NOMO-1 treated with dmso at 0.1 percent for 144 hours (cell line): ENCODE data around the gene CTNNA3.
"Not testable (repeated sequence)": the region's sequence is repeated elsewhere in the genome, so short reads cannot be mapped to it uniquely, and the experiment has no call there.

ENCODE experiments used
- DNase-seq: peaks from one replicate; lab custom pipeline; 2025; ENCODE audit not compliant: unreplicated experiment; lab: John Stamatoyannopoulos, UW

CTNNA3 gene

DNA sequence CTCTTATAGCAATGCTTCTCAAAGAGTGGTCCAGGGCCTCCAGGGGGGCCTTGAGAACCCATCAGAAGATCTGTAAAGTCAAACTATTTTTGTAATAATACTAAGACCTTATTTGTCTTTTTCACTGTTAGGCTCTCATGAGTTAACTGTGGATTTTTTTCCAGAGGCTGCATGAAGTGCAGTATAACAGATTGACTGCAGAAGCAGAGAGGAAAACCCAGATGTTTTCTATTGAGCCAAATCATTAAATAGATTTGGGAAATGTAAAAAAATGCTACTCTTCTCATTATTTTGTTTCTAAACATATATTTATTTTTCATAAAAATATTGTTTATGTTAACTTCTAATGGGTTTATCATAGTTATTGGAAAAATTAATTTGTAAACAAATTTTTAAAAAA, 1359.2 kb downstream of the CTNNA3 start:
- no peak for DNase-seq

DNA sequence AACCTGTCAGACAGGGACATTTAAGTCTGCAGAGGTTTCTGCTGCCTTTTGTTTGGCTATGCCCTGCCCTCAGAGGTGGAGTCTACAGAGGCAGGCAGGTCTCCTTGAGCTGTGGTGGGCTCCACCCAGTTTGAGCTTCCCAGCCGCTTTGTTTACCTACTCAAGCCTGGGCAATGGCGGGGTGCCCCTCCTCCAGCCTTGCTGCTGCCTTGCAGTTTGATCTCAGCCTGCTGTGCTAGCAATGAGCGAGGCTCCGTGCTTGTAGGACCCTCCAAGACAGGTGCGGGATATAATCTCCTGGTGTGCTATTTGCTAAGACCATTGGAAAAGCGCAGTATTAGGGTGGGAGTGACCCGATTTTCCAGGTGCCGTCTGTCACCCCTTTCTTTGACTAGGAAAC, 1360.2 kb downstream of the CTNNA3 start:
- DNase-seq: not testable (repeated sequence)

DNA sequence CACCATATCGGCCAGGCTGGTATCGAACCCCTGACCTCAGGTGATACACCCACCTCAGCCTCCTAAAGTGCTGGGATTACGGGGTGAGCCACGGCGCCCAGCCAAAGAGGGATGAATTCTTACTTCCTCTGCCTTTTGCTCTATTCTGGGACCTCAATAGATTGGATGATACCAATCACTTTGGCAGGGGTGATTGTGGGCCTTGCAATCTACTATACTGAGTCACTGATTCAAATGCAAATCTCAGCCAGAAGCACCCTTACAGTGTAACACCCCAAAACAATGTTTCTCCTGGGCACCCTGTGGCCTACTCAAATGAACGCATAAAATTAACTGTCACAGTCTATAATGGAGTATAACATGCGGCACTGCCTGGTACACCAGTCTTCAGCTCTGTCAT, 1366.8 kb downstream of the CTNNA3 start:
- no peak for DNase-seq

DNA sequence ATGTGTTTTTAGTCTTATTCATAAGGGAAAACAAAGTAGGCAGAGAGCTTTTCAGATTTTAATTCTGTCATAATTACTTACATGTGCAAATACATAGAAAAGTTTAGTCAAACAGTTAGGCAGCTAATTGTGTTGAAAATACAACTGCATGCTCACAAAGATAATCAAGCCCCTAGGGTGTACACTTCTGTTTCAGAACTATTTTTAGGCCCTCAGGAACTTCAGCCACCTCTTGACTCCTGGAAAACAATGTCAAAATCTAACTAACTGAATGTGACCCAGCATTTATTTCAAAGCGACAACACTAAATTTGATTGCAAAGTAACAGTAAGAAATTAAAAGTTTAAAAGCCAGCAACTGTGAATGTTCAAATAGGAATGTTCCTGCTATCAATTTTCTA, 1369.1 kb downstream of the CTNNA3 start:
- DNase-seq: no peak

DNA sequence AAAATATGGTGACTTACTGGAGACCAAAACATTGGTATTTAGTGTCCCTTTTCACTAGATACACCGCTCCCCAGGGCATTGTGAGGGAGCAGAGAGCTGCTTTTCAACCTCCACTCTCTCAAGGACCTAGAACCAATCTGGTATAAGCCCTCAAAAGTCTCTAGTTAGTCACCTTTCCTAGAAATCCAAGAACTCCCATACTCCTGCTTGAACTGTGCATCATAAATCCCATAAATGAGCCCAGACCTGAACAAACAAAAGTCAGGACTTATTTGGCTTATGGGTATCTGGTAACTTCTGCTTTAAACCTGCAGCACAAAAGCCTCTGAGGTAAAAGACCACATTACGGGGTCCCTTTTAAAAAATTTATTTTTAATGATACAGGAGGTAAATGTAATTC, 1373.2 kb downstream of the CTNNA3 start:
- DNase-seq: no peak

DNA sequence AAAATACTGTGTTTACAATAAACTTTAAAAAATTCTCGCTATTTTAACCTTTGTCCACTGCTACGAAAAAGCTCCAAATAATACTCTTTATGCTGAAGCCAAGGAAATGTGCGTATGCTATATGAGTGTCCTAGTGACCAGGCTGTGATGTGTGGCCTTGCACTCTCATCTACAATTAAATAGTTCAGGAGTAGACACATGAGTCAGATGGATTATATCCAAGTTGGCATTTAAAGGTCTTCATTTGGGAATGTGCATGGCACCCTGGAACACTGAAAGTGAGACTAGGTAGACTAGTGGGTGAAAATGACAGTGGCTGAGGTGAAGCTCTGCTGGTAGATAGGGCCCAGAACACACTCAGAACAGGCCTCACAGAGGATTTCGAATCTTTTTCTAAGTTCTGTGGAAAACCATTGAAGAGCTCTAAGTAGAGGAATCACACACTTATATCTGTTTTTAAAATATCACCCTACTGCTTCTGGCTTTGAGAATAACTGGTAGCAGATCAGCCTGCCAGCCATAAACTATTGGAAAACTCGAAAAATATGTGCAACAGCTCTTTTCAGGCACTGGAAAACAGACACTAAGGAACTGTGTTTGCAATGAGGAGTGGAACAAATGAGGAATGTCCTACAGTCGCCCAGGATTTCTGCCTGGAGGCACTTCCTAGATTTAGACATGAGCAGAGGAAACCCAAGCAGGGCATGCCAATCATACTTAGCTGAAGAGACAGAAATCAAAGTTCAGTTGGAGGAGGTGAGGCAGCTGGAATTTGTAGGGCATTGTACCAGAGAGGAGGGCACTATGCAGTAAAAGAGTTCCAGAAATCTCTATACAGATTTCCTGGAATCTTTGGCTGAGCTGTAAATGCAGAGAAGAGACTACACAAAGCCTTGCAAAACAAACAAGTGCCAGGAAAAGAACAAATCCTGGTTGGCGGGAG, 1374.0 kb downstream of the CTNNA3 start:
- no peak for DNase-seq

DNA sequence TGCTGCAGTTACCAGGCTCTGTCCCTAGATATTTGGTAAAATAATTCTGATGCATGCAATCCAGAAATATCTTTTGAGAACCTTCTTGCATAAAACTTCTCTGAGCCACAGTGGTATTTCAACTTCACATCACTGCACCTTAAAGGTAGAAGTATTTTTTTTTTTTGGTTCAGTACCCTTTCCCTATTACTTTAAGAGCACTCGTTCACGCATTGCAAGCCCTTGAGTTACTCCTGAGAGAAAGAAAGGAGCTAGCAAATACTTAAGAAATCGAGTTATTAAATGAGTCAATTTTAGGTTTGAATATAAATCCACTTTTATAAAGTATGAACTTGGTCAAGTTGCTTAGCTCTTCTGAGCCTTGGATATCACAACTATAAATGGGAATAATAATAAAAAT, 1377.2 kb downstream of the CTNNA3 start:
- DNase-seq: no peak

DNA sequence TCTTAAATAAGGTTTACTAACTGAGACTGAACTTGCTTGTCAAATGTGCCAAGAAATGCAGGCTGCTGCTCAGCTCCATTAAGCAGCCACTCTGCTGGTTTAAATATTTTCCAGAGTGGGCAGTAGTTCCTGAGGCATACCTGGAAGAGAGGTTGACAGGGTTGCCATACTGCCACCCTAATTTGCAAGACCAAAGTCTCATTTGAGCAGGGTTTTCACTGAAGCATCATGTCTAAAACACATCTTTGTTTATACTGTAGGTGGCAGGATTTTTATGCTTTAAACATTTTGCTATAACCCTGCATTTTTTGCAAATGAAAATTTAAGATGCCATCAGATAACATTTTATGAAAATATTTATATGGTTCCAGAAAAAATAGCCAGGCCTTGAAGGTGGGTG, 1388.2 kb downstream of the CTNNA3 start:
- DNase-seq: no peak

DNA sequence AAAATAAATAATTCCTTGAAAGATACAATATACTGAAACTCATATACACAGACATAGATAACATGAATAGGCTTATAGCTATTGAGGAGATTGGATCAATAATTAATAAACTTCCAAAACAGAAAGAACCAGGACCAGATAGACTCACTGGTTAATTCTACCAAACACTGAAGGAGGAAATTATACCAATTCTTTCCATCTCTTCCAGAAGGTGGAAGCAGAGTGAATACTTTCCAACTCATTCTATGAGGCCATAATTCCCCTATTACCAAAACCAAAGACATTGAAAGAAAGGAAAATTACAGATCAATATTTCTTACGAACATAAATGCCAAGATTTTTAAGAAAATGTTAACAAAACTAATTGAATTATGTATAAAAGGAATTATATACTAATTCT, 1394.9 kb downstream of the CTNNA3 start:
- DNase-seq: no peak

DNA sequence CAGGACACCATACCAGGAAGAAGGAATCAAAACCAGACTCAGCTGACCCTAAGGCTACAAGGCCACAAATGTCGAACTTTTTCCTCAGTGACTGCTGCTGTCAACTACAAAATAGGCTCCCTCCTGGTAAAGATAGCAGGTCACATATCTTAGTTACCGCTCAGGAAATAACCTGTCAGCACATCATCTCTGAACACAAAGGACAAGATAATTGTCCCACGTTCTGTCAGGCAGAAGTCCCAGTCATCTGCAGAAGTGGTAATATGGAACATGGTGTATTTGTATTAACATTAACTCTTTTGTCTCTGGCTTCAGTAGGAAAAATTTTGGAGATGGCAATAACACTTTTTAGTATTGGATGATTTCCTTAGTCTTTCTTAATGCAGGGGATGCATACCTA, 1400.4 kb downstream of the CTNNA3 start:
- no peak for DNase-seq

DNA sequence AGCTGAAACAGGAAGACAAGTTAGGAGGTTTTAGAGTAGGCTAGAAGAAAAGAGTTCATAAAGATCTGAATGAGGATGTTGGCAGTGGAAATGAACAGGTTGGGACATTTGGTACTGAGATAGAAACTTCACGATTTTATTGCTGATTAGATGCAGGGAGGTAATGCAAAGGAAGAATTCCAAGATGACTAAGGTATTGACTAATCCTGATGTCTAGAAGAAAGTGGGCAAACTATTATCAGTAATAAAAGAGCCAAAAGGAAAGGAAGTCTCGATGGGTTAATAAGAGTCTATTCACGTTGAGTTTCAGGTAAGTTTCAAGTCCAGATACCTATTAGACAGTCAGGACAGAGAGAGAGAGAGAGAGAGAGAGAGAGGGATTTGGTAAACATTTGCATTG, 1401.5 kb downstream of the CTNNA3 start:
- no peak for DNase-seq

DNA sequence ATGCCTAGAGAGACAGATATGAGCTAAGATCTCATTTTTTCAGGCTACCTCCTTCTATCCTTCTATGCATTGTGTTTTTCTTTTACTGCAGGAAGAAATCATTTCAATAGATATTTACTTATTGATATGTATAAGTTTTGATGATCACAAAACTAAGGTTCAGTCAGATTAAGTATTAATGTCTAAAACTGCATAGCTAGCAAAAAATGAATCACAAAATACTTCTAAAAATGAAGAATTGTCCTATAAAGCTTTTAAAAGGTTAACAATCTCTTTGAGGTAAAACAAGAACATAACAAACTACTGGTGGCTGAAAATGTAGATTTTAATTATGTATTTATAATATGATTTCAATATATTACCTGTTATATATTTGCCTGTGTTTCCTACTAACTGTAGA, 1403.1 kb downstream of the CTNNA3 start:
- no peak for DNase-seq

DNA sequence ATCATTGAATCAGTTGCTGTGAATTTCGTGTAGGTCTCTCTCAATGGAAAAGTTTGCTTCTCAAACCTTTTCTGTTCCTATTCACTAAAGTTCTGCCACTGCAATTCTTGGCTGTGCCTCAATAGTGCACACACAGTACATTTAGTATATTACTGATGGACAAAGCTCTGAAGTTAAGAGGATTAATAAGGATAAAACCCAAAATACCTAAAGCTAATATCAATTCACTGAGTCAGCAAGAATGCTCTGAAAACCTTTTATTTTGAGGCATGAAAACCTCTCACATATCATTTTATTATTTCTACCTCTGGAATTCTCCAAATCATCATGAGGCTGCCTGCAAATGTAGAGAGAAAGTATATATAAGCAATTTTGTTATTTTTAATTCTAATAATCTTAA, 1403.5 kb downstream of the CTNNA3 start:
- DNase-seq: no peak

DNA sequence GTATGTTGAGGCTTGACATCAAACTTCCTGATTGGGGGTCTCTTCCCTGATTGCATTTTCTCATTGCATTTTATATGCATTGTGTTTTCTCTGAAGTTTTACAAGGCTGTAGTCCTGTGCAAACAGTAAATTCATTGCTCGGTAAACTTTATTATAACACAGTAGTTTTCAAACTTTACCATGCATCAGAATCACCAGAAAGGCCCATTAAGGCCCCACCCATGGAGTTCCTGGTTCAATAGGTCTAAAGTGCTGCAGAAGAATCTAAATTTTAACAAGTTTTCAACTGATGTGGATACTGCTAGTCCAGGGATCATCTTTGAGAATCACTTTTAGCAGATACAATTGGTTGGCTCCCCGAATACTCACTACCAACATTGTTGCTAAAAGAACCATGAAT, 1404.9 kb downstream of the CTNNA3 start:
- DNase-seq: no peak

DNA sequence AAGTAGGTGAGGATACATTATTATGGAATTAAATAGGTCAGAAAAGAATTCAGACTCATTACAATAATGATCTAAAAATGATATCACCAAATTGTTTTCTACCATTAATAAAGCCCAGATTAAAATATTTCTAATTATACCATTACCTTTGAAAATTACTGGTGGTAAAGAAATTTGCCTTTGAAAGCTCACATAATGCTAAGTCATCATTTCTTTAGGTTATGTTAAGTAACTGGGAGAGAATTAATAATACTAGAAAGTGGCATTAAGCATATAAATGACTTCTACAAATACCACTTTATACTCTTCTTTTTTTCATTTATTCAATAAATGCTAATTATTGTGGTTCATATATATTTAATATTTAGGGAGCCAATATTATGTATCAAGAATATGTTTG, 1411.4 kb downstream of the CTNNA3 start:
- no peak for DNase-seq

DNA sequence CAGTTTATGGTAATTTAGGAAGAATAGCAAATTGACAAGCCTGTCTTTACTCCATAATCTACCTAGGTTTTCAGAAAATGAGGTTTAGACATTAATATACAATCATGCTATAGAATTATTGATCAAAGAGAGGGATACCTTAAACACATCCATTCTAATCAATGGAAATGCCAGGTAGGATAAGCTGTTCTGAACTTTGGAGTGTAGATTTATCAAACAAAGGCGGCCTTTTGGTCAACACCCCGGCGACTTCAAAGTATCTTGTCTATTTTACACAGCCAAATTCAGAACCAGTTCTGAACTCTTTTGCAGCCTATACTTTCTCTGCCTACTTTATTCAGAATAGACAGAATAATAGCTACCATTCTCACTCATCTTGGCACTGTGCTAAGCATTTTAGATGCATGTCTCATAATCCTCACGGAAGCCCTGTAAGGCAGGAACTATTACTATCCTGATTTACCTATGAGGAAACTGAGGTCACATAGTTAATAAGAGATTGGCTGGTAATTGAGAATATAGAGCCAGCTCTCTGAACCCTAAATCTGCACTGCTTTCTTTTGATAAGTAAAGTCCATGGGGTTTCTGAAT, 1412.0 kb downstream of the CTNNA3 start:
- no peak for DNase-seq

DNA sequence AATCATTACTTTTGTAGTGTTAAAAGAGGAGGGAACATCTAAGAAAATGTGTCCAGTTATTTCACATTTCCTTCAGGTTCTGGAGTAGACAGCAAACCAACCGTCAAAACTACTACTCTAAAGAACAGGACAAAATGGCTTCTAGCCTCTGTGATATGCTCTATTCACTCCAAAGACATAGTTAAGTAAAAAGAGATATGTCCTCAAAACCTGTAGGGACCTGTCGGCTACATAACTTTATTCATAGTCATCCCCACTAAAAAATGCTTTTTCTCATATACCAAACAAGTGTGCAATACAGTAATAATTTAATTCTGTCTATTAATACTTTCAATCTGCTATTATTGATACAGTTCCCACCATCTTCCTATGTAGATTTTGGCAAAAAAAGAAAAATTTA, 1412.9 kb downstream of the CTNNA3 start:
- DNase-seq: no peak

DNA sequence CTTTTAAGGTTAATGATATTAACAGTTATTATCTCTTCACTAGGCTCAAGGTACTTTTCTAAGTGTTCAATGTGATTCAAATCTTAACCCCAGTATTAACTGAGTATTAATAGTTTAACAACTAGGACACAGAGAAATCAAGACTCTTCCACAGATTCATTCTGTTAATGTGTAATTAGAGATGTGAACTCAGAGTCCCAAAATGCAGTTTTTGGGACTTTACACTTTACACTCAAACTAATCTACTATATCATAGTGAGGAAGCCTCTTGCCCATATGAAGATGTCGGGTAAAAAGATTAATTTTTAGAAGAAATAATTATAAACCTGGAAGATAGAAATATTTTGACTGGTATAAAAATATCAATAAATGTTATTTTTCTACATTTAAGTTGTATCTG, 1414.7 kb downstream of the CTNNA3 start:
- DNase-seq: no peak

DNA sequence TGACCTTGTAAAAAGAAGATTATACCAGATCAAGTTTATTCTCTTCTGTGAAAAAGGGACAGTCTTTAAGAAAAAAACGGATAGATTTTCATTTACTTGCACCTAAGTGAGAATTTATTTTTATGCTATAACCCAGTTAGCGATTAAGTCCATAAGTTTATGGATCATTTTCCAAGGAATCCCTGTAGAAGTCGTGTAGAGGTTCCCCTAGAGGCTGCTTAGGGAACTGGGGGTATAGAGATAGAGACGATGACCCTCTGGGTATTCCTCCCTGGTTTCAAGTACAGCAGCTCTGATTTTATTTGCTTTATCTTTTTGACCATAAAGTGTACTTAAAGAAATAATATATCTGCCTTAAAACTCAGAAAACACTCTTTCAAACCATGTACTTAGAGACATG, 1418.5 kb downstream of the CTNNA3 start:
- DNase-seq: no peak

DNA sequence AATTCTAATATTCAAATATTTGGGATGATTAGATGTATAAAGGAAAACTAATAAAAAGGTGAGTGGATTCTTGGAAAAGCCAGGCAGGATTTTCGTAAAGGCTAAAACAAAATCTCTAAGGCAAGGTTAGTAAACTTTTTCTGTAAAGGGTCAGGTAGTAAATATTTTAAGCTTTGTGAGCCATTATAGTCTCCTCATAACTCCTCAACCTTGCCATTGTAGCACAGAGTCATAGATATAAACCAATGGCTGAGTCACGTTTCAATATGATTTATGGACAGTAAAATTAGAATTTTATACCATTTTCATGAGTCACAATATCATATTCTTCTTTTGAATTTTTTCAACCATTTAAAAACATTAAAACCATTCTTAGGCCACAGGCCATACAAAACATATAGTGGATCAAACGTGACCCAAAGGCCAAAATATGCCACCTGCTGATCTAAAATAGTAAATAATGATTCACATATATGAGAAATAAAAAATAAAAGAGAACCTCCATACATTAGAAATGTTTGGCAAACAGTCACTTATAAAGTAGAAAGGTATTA, 1422.0 kb downstream of the CTNNA3 start:
- DNase-seq: no peak

DNA sequence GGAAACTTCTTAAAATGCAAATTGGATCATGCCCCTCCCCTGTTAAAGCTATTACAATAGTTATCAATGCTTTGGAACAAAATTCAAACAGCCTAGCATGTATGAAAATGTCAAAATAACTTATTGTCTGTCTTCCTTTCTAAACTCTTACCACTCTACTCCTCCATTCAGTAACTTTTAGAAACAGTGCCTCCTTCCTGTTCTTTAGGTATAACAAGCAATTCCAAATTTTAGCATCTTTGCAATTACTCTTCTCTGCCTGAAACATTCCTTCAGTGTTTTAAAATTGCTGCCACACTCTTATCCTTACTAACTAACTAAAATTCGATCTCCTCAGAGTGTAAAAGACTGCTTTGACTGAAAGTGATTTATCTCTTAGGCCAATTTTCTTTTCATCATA, 1430.6 kb downstream of the CTNNA3 start:
- no peak for DNase-seq

DNA sequence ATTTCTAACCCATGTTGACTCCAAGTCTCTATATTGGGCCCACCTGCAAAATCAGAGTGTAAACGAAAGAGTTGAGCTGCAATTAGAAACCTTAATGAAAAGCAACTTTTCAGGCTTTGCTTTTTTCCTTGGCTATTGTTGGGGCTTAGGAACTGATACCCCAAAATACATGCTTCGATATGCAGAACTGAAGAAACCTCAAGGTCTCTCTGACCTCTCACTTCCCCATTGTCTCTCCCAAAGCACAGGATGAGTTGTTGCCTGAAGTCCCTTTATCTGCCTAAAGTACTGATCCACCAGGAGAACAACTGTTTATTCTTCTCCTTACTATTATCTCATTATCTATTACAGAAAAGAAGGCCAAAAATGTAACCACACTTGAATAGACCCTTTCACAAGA, 1436.2 kb downstream of the CTNNA3 start:
- no peak for DNase-seq
